ENCODE measurements around the gene MAST2.

DNA sequence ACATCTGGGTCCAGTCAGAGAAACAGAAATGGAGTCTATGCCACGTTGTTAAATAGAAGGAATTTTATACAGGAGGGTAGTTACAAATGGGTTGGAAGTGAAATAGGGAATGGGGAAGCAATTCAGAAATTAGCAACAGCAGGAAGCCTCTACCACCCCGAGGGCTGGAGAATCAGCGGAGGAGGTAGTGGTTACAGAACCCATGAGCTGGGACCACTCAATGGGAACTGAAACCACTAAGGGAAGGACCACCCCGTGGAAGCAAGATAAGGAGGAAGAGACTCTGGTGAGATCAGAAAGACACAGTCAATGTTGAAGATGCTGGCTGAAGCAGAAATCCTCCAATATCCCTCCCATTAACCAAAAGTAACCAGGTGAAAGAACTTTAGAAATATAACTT, 15.5 kb upstream of the MAST2 start:
- TF ChIP-seq POLR2A (IDR thresholded peaks at IDR 0.05) (no peak), POLR2AphosphoS5 (IDR thresholded peaks at IDR 0.05) (no peak), EP300 (IDR thresholded peaks at IDR 0.05) (peak in 1 of 4 donors; percentile 3)
- TF ChIP-seq, protein P1, sequence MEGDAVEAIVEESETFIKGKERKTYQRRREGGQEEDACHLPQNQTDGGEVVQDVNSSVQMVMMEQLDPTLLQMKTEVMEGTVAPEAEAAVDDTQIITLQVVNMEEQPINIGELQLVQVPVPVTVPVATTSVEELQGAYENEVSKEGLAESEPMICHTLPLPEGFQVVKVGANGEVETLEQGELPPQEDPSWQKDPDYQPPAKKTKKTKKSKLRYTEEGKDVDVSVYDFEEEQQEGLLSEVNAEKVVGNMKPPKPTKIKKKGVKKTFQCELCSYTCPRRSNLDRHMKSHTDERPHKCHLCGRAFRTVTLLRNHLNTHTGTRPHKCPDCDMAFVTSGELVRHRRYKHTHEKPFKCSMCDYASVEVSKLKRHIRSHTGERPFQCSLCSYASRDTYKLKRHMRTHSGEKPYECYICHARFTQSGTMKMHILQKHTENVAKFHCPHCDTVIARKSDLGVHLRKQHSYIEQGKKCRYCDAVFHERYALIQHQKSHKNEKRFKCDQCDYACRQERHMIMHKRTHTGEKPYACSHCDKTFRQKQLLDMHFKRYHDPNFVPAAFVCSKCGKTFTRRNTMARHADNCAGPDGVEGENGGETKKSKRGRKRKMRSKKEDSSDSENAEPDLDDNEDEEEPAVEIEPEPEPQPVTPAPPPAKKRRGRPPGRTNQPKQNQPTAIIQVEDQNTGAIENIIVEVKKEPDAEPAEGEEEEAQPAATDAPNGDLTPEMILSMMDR (IDR thresholded peaks at IDR 0.05) = no peak

Measured in upper lobe of left lung (tissue), 4 donors.